H1 (cell line): Measurements from ENCODE around the gene SCAI. TPM values are rescaled to one million over a fixed set of nuclear protein-coding genes. Genes with fewer than 3 reads are reported as not detected.

Experiments
- CTCF ChIA-PET: fragments of 300-600 bp; sonication (Branson Sonifier 250); formaldehyde crosslinking; loops from one replicate; lab custom pipeline; 2021; ENCODE audit not compliant: partially characterized antibody; lab: Charles Lee
- POLR2A ChIA-PET: fragments of 300-600 bp; sonication (Branson Sonifier 250); formaldehyde crosslinking; loops from one replicate; lab custom pipeline; 2021; ENCODE audit warnings: inconsistent platforms; ENCODE audit not compliant: partially characterized antibody; lab: Charles Lee
- DNase-seq, 2 experiments: peaks; one replicate each; pipeline versions ENCODE4 v3.0.0 to v3.0.0-alpha.2; 2010 to 2022; ENCODE audit warnings: low spot score in 2 of 2, low read depth in 1 of 2, mixed read lengths in 1 of 2
- FAIRE-seq: peaks from 2 replicates; lab custom pipeline; 2011; peaks lifted over from hg19 to GRCh38; lab: Jason Lieb, UNC
- H2AFZ ChIP-seq: 2 replicates; pipeline ENCODE4 v1.8.1; 2012; ENCODE audit warnings: low read length, inconsistent platforms
- H2AK5ac ChIP-seq: 2 replicates; pipeline ENCODE4 v1.6.1; 2013; ENCODE audit warnings: low read depth, low read length
- H2BK120ac ChIP-seq: replicated peaks from 2 replicates; pipeline ENCODE3; 2013; ENCODE audit warnings: low read depth, low read length, inconsistent platforms
- H2BK12ac ChIP-seq: 2 replicates; pipeline ENCODE4 v1.6.1; 2013; ENCODE audit warnings: low read depth, low read length
- H2BK15ac ChIP-seq: 2 replicates; pipeline ENCODE4 v1.6.1; 2013; ENCODE audit warnings: low read length
- H2BK20ac ChIP-seq: 2 replicates; pipeline ENCODE4 v1.6.1; 2013; ENCODE audit warnings: low read length
- H2BK5ac ChIP-seq: 2 replicates; pipeline ENCODE4 v1.6.1; 2013; ENCODE audit warnings: low read depth, low read length
- H3K14ac ChIP-seq: 2 replicates; pipeline ENCODE4 v1.6.1; 2013; ENCODE audit warnings: inconsistent platforms; ENCODE audit not compliant: insufficient read length
- H3K18ac ChIP-seq: 2 replicates; pipeline ENCODE4 v1.6.1; 2013; ENCODE audit warnings: low read length; ENCODE audit errors: extremely low read depth
- H3K23ac ChIP-seq: 2 replicates; pipeline ENCODE4 v1.6.1; 2013; ENCODE audit warnings: inconsistent platforms; ENCODE audit not compliant: insufficient read length
- H3K23me2 ChIP-seq: 2 replicates; pipeline ENCODE4 v1.6.1; 2013; ENCODE audit warnings: low read depth, low read length
- H3K27ac ChIP-seq: 2 replicates; pipeline ENCODE4 v1.6.1; 2011; ENCODE audit warnings: low read depth, low read length, inconsistent platforms
- H3K27me3 ChIP-seq, 4 experiments: replicated peaks in 1 of 4; 1 replicate in 1 of 4; 2 replicates in 3 of 4; pipeline versions ENCODE4 v1.6.1 to v1.8.1; 2011 to 2013; ENCODE audit warnings: low read length in 3 of 4, mild to moderate bottlenecking in 3 of 4, inconsistent platforms in 2 of 4, mixed read lengths in 2 of 4, moderate library complexity in 1 of 4; ENCODE audit not compliant: control insufficient read depth in 3 of 4, insufficient read depth in 3 of 4; ENCODE audit errors: extremely low read depth in 1 of 4
- H3K36me3 ChIP-seq, 4 experiments: 2 replicates each; pipeline versions ENCODE4 v1.6.1 to v1.8.1; 2011 to 2013; ENCODE audit warnings: mild to moderate bottlenecking in 4 of 4, low read length in 3 of 4, moderate library complexity in 2 of 4, control low read depth in 1 of 4, inconsistent platforms in 1 of 4; ENCODE audit not compliant: insufficient read depth in 4 of 4, control insufficient read depth in 2 of 4
- H3K4ac ChIP-seq: replicated peaks from 2 replicates; pipeline ENCODE3; 2013; ENCODE audit warnings: low read length, low read depth, mixed read lengths, inconsistent platforms; ENCODE audit not compliant: insufficient read length
- H3K4me1 ChIP-seq, 4 experiments: replicated peaks in 1 of 4; 1 replicate in 1 of 4; 2 replicates in 3 of 4; pipeline versions ENCODE4 v1.6.1 to v1.8.1; 2011 to 2013; ENCODE audit warnings: low read length in 3 of 4, inconsistent platforms in 2 of 4, mixed read lengths in 1 of 4; ENCODE audit not compliant: insufficient read depth in 4 of 4, control insufficient read depth in 3 of 4
- H3K4me2 ChIP-seq, 2 experiments: 2 replicates each; pipeline versions ENCODE4 v1.6.1 to v1.8.1; 2011 to 2013; ENCODE audit warnings: low read depth in 2 of 2, low read length in 2 of 2, control low read depth in 1 of 2, inconsistent platforms in 1 of 2, mild to moderate bottlenecking in 1 of 2; ENCODE audit not compliant: insufficient read depth in 1 of 2
- H3K4me3 ChIP-seq, 4 experiments: fragments of 200-600, 300-600 bp in 1 of 4; sonication (generic), shearing (Covaris generic), sonication (Bioruptor Twin) in 1 of 4; 2 replicates each; pipeline versions ENCODE4 v1.5.1 to v1.8.1; 2011 to 2016; ENCODE audit warnings: low read length in 4 of 4, low read depth in 3 of 4, control low read depth in 2 of 4, inconsistent platforms in 2 of 4, mild to moderate bottlenecking in 2 of 4, mixed read lengths in 1 of 4, moderate library complexity in 1 of 4; ENCODE audit not compliant: insufficient read depth in 2 of 4; ENCODE audit errors: extremely low read depth in 1 of 4
- H3K56ac ChIP-seq: replicated peaks from 2 replicates; pipeline ENCODE3; 2013; ENCODE audit warnings: low read depth, mild to moderate bottlenecking, mixed read lengths, low read length, inconsistent platforms; ENCODE audit not compliant: insufficient read length
- H3K79me1 ChIP-seq: 2 replicates; pipeline ENCODE4 v1.6.1; 2013; ENCODE audit warnings: low read depth, low read length, control low read depth
- H3K79me2 ChIP-seq, 2 experiments: 2 replicates each; pipeline versions ENCODE4 v1.6.1 to v1.8.1; 2012 to 2013; ENCODE audit warnings: low read length in 2 of 2, mild to moderate bottlenecking in 2 of 2, inconsistent platforms in 1 of 2; ENCODE audit not compliant: insufficient read depth in 2 of 2, control insufficient read depth in 1 of 2
- H3K9ac ChIP-seq, 4 experiments: replicated peaks in 1 of 4; 1 replicate in 1 of 4; 2 replicates in 3 of 4; pipeline versions ENCODE4 v1.6.1 to v1.8.1; 2011 to 2013; ENCODE audit warnings: low read depth in 3 of 4, low read length in 3 of 4, control low read depth in 2 of 4, mild to moderate bottlenecking in 2 of 4, moderate library complexity in 2 of 4, inconsistent platforms in 1 of 4; ENCODE audit errors: extremely low read depth in 1 of 4
- H3K9me3 ChIP-seq, 2 experiments: 2 replicates each; pipeline versions ENCODE4 v1.6.1 to v1.8.1; 2012 to 2013; ENCODE audit warnings: mild to moderate bottlenecking in 2 of 2, moderate library complexity in 2 of 2, control low read depth in 1 of 2, inconsistent platforms in 1 of 2, low read depth in 1 of 2, low read length in 1 of 2, mixed read lengths in 1 of 2; ENCODE audit not compliant: insufficient read depth in 2 of 2
- H4K20me1 ChIP-seq, 2 experiments: replicated peaks in 1 of 2; 2 replicates each; pipeline versions ENCODE3 to v1.8.1; 2011 to 2013; ENCODE audit warnings: inconsistent platforms in 2 of 2, low read length in 2 of 2, mild to moderate bottlenecking in 1 of 2; ENCODE audit not compliant: insufficient read depth in 2 of 2, control insufficient read depth in 1 of 2
- H4K5ac ChIP-seq: 2 replicates; pipeline ENCODE4 v1.6.1; 2013; ENCODE audit warnings: low read length, low read depth, mixed read lengths, inconsistent platforms; ENCODE audit not compliant: insufficient read length
- H4K8ac ChIP-seq: 2 replicates; pipeline ENCODE4 v1.8.0; 2013; ENCODE audit warnings: mild to moderate bottlenecking, moderate library complexity, low read length, inconsistent platforms; ENCODE audit not compliant: insufficient read depth; ENCODE audit errors: extremely low read depth
- H4K91ac ChIP-seq: replicated peaks from 2 replicates; pipeline ENCODE3; 2013; ENCODE audit warnings: low read length, mixed read lengths, inconsistent platforms; ENCODE audit not compliant: insufficient read length
- BACH1 ChIP-seq: IDR thresholded peaks from 2 replicates; pipeline ENCODE4 v1.6.1; 2012; ENCODE audit warnings: low read length, improper control_type of control experiment
- CREB1 ChIP-seq: IDR thresholded peaks from 2 replicates; pipeline ENCODE4 v1.6.1; 2012; ENCODE audit warnings: inconsistent platforms
- CTCF ChIP-seq, 3 experiments: IDR thresholded peaks; 1 replicate in 2 of 3; 2 replicates in 1 of 3; pipeline versions ENCODE4 v1.5.1 to v1.6.1; 2011; ENCODE audit warnings: low read length in 3 of 3, mild to moderate bottlenecking in 3 of 3, inconsistent platforms in 2 of 3, low read depth in 1 of 3, moderate library complexity in 1 of 3; ENCODE audit not compliant: insufficient read depth in 1 of 3; ENCODE audit errors: control extremely low read depth in 1 of 3
- E2F6 ChIP-seq: IDR thresholded peaks from 2 replicates; pipeline ENCODE4 v1.6.1; 2012; ENCODE audit warnings: inconsistent platforms
- HDAC2 ChIP-seq, 2 experiments: fragments of 300-600 bp in 1 of 2; sonication (generic) in 1 of 2; IDR thresholded peaks; 2 replicates each; pipeline ENCODE4 v1.6.1; 2011 to 2012; ENCODE audit warnings: low read depth in 2 of 2, low read length in 2 of 2, mild to moderate bottlenecking in 2 of 2, moderate library complexity in 2 of 2, borderline replicate concordance in 1 of 2, inconsistent platforms in 1 of 2
- MAX ChIP-seq: IDR thresholded peaks from 2 replicates; pipeline ENCODE4 v1.6.1; 2012; ENCODE audit warnings: inconsistent platforms
- WGBS, 2 experiments: shearing (Covaris generic) in 1 of 2; methylation state at CpG; one replicate each; pipeline versions ENCODE4 v1.1.6 to v1.1.7; 2013 to 2015; ENCODE audit warnings: low lambda C conversion rate in 2 of 2, mixed read lengths in 2 of 2, inconsistent platforms in 1 of 2, low coverage in 1 of 2, missing lambda C conversion rate in 1 of 2; ENCODE audit not compliant: insufficient replicate concordance in 2 of 2, insufficient coverage in 1 of 2, insufficient read length in 1 of 2; ENCODE audit errors: extremely low coverage in 1 of 2, missing lambda C conversion rate in 1 of 2; 5-methylcytosine and 5-hydroxymethylcytosine counted together
- polyA plus RNA-seq, 7 experiments: library from polyadenylated mRNA; depleted of rRNA in 3 of 7; stranded (reverse) in 5 of 7; unstranded in 2 of 7; fragments of >200 nt in 5 of 7; fragments of 200-250 nt in 2 of 7; gene quantifications; 1 replicate in 5 of 7; 2 replicates in 1 of 7; 4 replicates in 1 of 7; pipeline versions ENCODE4 v1.2.1 to v1.2.3, GENCODE V29; 2011 to 2013; ENCODE audit warnings: missing spikeins in 2 of 7, mixed read lengths in 2 of 7
- total RNA-seq: library from RNA; stranded (reverse); fragmentation: NEBNext Ultra II Directional; extraction: Animal tissue kit (Norgen Biotek cat#: 25700); gene quantifications from 2 replicates; pipeline ENCODE4 v1.2.1, GENCODE V29; 2021

SCAI gene
- total and polyA plus RNA-seq, 2 of the 8 experiments (the other 6 are each of a cell fraction or from before 2014, with no cell fraction given) = 6.4 to 19.8 TPM

GRCh38 chr9:124913378-124913777, 229.9 kb downstream of the SCAI start:
- Histone ChIP-seq H3K79me2 (no peaks in the 10 kb centered on the region), H3K4me2 (no peak overlapping the region), H3K14ac (no peak overlapping the region), H3K23me2 (no peaks in the 10 kb centered on the region), H2BK120ac (no peak overlapping the region), H3K4me1 (no peaks in the 10 kb centered on the region), H2BK5ac (no peak overlapping the region), H3K79me1 (no peaks in the 10 kb centered on the region), H4K20me1 (peaks cover 0 to 2% of the 10 kb centered on the region in 2 experiments), H3K9ac (no peak overlapping the region)
- CTCF ChIA-PET = interaction anchor here (1.7 kb wide), 1 partner anchor 529 kb away, joined by 3 read pairs; no protein-coding TSS in a partner anchor
- POLR2A ChIA-PET = interaction anchor here (1.5 kb wide), 1 partner anchor 16 kb away, joined by 3 read pairs; no protein-coding TSS in a partner anchor
- TF ChIP-seq MAX (no peak), E2F6 (no peak), CREB1 (no peak), BACH1 (no peak), HDAC2 (IDR thresholded peaks at IDR 0.05; ENCODE audit: borderline replicate concordance in 1 of 2, low read depth in 2 of 2, low read length in 2 of 2) (no peak), CTCF (IDR thresholded peaks at IDR 0.05; ENCODE audit: control extremely low read depth in 1 of 3, insufficient read depth in 1 of 3, low read depth in 1 of 3, low read length in 3 of 3) (no peak)
- TF ChIP-seq, all 59 proteins: peak for 0
- Histone ChIP-seq H2AK5ac (no peak overlapping the region), H3K27ac (no peak overlapping the region), H3K23ac (no peak overlapping the region), H3K4ac (no peak overlapping the region), H2BK20ac (no peak overlapping the region), H4K91ac (no peak overlapping the region), H3K9me3 (no peaks in the 10 kb centered on the region), H2BK12ac (no peak overlapping the region), H3K27me3 (no peaks in the 10 kb centered on the region), H3K4me3 (no peak overlapping the region), H3K18ac (no peak overlapping the region), H4K8ac (no peak overlapping the region), H3K36me3 (peaks cover 0 to 7% (median 2%) of the 10 kb centered on the region in 4 experiments; a peak in 2 of 8 replicates), H4K5ac (no peak overlapping the region), H3K56ac (no peak overlapping the region), H2BK15ac (no peak overlapping the region), H2AFZ (no peak overlapping the region)
- DNase-seq = no peak
- 90% methylated on average over 2 of the region's 2 CpGs; no CpG with 5 or more reads in 1 of the 2 experiments for WGBS, 2 experiments
- no peak for FAIRE-seq
